Ishikawa (cell line): ENCODE measurements around the gene RIPK4.

Source experiments
- CEBPB ChIP-seq: IDR thresholded peaks from 2 replicates; pipeline ENCODE4 v1.6.1; 2012
- CREB1 ChIP-seq: IDR thresholded peaks from 2 replicates; pipeline ENCODE4 v1.6.1; 2012; ENCODE audit warnings: low read depth
- EGR1 ChIP-seq: IDR thresholded peaks from 2 replicates; pipeline ENCODE4 v1.6.1; 2012
- EP300 ChIP-seq: IDR thresholded peaks from 2 replicates; pipeline ENCODE4 v1.6.1; 2012; ENCODE audit warnings: borderline replicate concordance
- FOXM1 ChIP-seq: IDR thresholded peaks from 2 replicates; pipeline ENCODE4 v1.6.1; 2012; ENCODE audit warnings: low read depth, borderline replicate concordance
- NFIC ChIP-seq: IDR thresholded peaks from 2 replicates; pipeline ENCODE4 v1.6.1; 2012
- RAD21 ChIP-seq: IDR thresholded peaks from 2 replicates; pipeline ENCODE4 v1.6.1; 2012; ENCODE audit warnings: low read depth
- TAF1 ChIP-seq: IDR thresholded peaks from 2 replicates; pipeline ENCODE4 v1.6.1; 2012; ENCODE audit warnings: low read depth, mild to moderate bottlenecking
- TCF12 ChIP-seq: IDR thresholded peaks from 2 replicates; pipeline ENCODE4 v1.6.1; 2012; ENCODE audit warnings: low read depth
- TEAD4 ChIP-seq: IDR thresholded peaks from 2 replicates; pipeline ENCODE4 v1.6.1; 2012
- YY1 ChIP-seq: IDR thresholded peaks from 2 replicates; pipeline ENCODE4 v1.6.1; 2012; ENCODE audit warnings: low read depth
- ZBTB7A ChIP-seq: IDR thresholded peaks from 2 replicates; pipeline ENCODE4 v1.6.1; 2012; ENCODE audit warnings: low read depth
- TF ChIP-seq, protein P1 (sequence below): IDR thresholded peaks from 2 replicates; pipeline ENCODE4 v1.6.1; 2012
- TF ChIP-seq, protein P2 (sequence below): IDR thresholded peaks from 2 replicates; pipeline ENCODE4 v1.6.1; 2012; ENCODE audit warnings: low read depth, mild to moderate bottlenecking
- TF ChIP-seq, protein P3 (sequence below): IDR thresholded peaks from 2 replicates; pipeline ENCODE4 v1.6.1; 2012

Gene RIPK4

DNA sequence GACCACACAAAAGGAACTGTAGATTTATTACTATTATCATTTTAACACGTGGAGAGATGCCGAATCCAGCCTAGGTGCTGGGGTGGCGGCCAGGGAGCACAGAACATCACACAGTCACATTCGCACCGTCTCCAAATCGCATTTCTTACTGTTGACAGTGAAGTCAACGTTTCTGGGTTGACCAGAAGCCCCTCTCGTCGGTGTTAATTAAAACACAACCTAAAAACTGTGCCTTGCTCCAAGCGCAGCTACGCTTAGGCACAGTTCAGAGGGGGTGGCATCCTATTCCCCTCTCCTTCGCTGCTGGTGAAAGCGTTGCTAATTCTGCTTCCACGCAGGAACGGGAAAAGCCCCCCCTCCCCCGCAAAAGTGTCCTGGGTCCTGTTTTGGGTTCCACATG, 4.1 kb downstream of the RIPK4 start:
- TF ChIP-seq, protein P1, sequence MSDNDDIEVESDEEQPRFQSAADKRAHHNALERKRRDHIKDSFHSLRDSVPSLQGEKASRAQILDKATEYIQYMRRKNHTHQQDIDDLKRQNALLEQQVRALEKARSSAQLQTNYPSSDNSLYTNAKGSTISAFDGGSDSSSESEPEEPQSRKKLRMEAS: no peak
- TF ChIP-seq TCF12: no peak
- no peak for TF ChIP-seq ZBTB7A
- TF ChIP-seq EP300: no peak
- TF ChIP-seq FOXM1: no peak
- no peak for TF ChIP-seq CEBPB
- no peak for TF ChIP-seq YY1
- no peak for TF ChIP-seq RAD21
- TF ChIP-seq TEAD4: no peak
- TF ChIP-seq, protein P2, sequence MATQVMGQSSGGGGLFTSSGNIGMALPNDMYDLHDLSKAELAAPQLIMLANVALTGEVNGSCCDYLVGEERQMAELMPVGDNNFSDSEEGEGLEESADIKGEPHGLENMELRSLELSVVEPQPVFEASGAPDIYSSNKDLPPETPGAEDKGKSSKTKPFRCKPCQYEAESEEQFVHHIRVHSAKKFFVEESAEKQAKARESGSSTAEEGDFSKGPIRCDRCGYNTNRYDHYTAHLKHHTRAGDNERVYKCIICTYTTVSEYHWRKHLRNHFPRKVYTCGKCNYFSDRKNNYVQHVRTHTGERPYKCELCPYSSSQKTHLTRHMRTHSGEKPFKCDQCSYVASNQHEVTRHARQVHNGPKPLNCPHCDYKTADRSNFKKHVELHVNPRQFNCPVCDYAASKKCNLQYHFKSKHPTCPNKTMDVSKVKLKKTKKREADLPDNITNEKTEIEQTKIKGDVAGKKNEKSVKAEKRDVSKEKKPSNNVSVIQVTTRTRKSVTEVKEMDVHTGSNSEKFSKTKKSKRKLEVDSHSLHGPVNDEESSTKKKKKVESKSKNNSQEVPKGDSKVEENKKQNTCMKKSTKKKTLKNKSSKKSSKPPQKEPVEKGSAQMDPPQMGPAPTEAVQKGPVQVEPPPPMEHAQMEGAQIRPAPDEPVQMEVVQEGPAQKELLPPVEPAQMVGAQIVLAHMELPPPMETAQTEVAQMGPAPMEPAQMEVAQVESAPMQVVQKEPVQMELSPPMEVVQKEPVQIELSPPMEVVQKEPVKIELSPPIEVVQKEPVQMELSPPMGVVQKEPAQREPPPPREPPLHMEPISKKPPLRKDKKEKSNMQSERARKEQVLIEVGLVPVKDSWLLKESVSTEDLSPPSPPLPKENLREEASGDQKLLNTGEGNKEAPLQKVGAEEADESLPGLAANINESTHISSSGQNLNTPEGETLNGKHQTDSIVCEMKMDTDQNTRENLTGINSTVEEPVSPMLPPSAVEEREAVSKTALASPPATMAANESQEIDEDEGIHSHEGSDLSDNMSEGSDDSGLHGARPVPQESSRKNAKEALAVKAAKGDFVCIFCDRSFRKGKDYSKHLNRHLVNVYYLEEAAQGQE: no peak
- no peak for TF ChIP-seq NFIC
- TF ChIP-seq TAF1: no peak
- no peak for TF ChIP-seq EGR1
- TF ChIP-seq CREB1: no peak
- TF ChIP-seq, protein P3, sequence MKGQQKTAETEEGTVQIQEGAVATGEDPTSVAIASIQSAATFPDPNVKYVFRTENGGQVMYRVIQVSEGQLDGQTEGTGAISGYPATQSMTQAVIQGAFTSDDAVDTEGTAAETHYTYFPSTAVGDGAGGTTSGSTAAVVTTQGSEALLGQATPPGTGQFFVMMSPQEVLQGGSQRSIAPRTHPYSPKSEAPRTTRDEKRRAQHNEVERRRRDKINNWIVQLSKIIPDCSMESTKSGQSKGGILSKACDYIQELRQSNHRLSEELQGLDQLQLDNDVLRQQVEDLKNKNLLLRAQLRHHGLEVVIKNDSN: no peak

DNA sequence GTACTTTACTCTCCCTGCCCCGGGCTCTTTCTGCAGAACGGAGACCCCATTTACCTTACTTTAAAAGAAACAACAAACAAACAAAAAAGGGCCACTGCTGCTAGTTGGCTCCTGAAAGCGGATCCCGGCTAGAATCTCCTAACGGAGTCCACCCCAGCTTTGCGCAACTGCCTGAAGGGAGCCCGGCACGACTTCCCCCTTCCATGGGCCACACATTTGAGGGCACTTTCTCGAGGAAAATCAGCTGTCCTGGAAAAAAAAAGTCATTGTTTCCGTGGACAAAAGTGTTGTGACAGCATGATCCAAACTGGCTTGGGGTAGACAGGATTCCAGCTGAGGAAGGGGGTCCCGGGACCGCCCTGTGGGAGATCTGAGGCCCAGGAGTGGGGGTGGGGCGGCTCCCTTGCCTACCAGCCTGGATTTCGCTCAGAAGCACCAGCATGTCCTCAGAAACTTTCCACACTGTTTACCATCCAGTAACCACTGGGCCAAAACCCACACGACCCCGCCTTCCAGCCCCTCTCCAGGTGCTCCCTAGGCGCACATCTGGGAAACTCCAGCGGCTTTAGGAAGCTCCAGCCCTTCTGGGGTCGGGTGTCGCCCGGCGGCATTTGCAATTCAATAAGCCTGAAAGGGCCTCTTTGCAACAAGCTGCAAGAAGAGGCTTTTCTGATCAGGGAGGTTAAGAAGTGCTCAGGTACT, 4.8 kb downstream of the RIPK4 start:
- no peak for TF ChIP-seq TEAD4
- no peak for TF ChIP-seq FOXM1
- TF ChIP-seq, protein P3: no peak
- no peak for TF ChIP-seq CEBPB
- TF ChIP-seq NFIC: no peak
- TF ChIP-seq CREB1: no peak
- TF ChIP-seq, protein P2: no peak
- TF ChIP-seq RAD21: no peak
- TF ChIP-seq, protein P1: no peak
- no peak for TF ChIP-seq EGR1
- no peak for TF ChIP-seq EP300
- no peak for TF ChIP-seq TCF12
- TF ChIP-seq ZBTB7A: no peak
- TF ChIP-seq TAF1: no peak

DNA sequence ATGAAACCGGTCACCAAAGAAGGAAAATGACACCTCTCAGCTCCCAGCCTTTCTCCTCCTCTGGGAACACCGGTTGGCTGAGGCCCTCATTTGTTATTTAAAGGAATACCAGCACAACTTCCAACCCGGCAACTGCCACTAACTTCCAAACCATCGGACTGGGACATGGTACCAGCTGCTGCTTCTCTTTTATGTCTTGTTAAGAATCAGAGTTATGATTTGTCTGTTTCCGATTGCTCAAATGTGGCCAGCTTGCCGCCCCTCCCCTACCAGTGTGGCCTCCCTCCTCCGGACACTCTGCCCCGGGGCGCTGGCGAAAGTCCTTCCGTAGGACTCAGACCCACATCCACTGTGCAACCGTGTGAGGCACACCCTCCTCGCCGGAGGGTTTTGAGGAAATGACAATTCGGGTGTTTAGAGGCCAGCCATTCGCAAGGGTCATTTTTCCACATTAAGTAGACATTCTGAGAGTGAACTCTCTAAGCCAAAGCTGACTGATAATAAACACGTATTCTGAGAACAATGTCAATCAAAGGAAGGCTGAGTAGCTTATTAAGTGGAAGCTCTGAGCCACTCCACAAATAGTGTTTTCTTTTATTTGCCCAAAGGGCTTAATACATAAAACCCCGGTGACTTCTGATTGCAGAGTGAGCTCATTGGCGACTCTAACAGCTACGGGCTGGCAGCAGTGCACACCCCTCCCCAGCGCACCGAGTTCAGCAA, 5.5 kb downstream of the RIPK4 start:
- TF ChIP-seq NFIC: no peak
- no peak for TF ChIP-seq CEBPB
- TF ChIP-seq YY1: no peak
- TF ChIP-seq ZBTB7A: no peak
- TF ChIP-seq TEAD4: no peak
- TF ChIP-seq, protein P2: no peak
- TF ChIP-seq TAF1: no peak
- no peak for TF ChIP-seq TCF12
- no peak for TF ChIP-seq EGR1

DNA sequence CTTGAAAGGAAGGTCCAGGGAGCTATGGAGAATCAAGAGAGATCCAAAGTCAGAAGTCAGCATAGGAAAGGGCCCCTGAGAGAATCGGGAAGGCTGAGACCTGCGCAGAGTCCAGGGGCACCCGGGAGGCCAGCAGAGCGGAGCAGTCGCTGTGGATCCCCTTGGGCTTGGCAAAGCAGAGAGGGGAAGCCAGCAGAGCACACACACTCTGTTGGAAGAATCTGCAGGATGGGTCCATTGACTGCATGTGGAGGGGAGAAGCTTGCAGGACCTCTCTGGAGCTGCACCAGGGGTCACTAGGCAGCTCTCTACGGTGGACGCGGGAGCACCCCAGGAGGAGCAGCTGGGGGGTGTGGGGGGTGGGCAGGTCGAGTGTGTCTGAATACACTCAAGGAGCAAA, 6.4 kb downstream of the RIPK4 start:
- TF ChIP-seq, protein P1: no peak
- TF ChIP-seq FOXM1 (no peak), NFIC (no peak), RAD21 (no peak), TCF12 (no peak), TAF1 (no peak), EP300 (no peak), YY1 (no peak), EGR1 (no peak), ZBTB7A (no peak)
- TF ChIP-seq, protein P2: no peak
- TF ChIP-seq, protein P3: no peak
